ENCODE data around the gene USP21. TPM values are rescaled to one million over a fixed set of nuclear protein-coding genes. Genes with fewer than 3 reads are reported as not detected.

USP21 gene
- total and polyA plus RNA-seq, 7 experiments from 2014 or later: 15.2 to 66.0 (median 38.0) TPM

DNA sequence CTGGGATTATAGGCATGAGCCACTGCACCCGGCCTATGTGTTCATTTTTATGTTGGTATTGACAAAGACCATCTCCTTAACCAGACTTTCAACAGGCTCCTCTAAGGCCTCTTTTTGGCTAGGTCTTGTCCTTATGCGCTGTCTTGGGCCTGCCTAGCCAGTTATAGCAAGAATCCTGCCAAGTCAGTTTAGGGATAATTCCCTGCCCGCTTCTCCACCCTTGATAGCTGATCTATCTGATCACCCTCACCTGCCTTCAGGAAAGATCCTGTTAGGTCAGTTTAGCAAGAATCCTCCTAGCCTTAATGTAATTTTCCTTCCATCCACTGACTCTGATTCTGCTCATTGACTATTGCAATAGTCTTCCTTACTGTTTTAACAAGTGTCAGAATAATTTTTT lies 20.4 kb downstream of the USP21 start:
- ChIA-PET POLR2A (interaction anchor here (0.6 to 5.6 kb wide), 7 partner anchors 13 to 202 kb away, joined by 3 to 101 read pairs (median 35); partner anchors contain the start of genes ADAMTS4, NDUFS2, PPOX and TOMM40L), CTCF (interaction anchor here (0.9 to 5.6 kb wide), 7 partner anchors 13 to 203 kb away, joined by 3 to 76 read pairs (median 32); partner anchors contain the start of genes NDUFS2, PPOX and TOMM40L)
- H3K4me1 Mint-ChIP-seq: peaks cover 63 to 90% (median 81%) of the 10 kb centered on the region in 7 donors
- intact Hi-C loops (cut with micrococcal nuclease): no loop called here
- Histone ChIP-seq H3K27me3 (ENCODE audit: control insufficient read depth in 2 of 2, insufficient read depth in 2 of 2, low read length in 2 of 2) (no peaks in the 10 kb centered on the region), H3K4me3 (ENCODE audit: low read length) (no peak overlapping the region), H3K36me3 (ENCODE audit: control insufficient read depth in 2 of 3, insufficient read depth in 3 of 3, low read length in 3 of 3) (peaks cover 0 to 18% (median 0%) of the 10 kb centered on the region in 3 experiments), H3K9me3 (ENCODE audit: control insufficient read depth in 2 of 3, low read length in 3 of 3) (no peaks in the 10 kb centered on the region), H3K4me1 (ENCODE audit: control insufficient read depth in 2 of 2, insufficient read depth in 2 of 2, low read length in 2 of 2) (peaks cover 54 to 63% of the 10 kb centered on the region in 2 donors), H3K27ac (ENCODE audit: low read depth, low read length) (no peak overlapping the region)
- peaks cover 0 to 10% (median 6%) of the 10 kb centered on the region in 5 donors for H3K36me3 Mint-ChIP-seq
- DNase-seq (no peak), ATAC-seq (no peak)
- H3K9me3 Mint-ChIP-seq: peaks cover 0 to 2% (median 0%) of the 10 kb centered on the region in 11 donors
- H3K27me3 Mint-ChIP-seq: no peaks in the 10 kb centered on the region
- H3K27ac Mint-ChIP-seq: peak overlapping the region in 6 of 9 donors; percentile 50 to 99 (median 98)
- H3K4me3 Mint-ChIP-seq: peak overlapping the region in 3 of 10 donors; percentile 26 to 89 (median 47)

DNA sequence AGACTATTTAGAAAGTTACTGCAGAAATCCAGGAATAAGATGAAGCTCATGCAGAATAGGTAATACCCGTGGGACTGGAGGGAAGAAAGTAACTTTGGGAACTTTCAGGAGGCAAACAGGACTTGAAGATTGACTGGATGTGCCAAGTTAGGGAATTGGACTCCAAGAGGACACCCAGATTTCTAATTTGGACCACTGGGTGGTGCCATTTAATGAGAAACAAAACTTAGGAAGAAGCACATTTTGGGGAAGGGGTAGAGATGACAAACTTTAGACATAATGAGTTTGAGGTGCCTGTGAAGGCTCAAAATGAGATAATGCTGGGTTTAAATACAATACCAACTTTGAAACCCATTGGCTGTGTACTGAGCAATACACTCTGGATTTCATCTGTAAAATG lies 21.3 kb downstream of the USP21 start:
- ATAC-seq (no peak), DNase-seq (no peak)
- Histone ChIP-seq H3K27me3 (ENCODE audit: control insufficient read depth in 2 of 2, insufficient read depth in 2 of 2, low read length in 2 of 2) (no peaks in the 10 kb centered on the region), H3K27ac (ENCODE audit: low read depth, low read length) (no peak overlapping the region), H3K4me1 (ENCODE audit: control insufficient read depth in 2 of 2, insufficient read depth in 2 of 2, low read length in 2 of 2) (peaks cover 55 to 67% of the 10 kb centered on the region in 2 donors), H3K4me3 (ENCODE audit: low read length) (no peak overlapping the region), H3K9me3 (ENCODE audit: control insufficient read depth in 2 of 3, low read length in 3 of 3) (no peaks in the 10 kb centered on the region), H3K36me3 (ENCODE audit: control insufficient read depth in 2 of 3, insufficient read depth in 3 of 3, low read length in 3 of 3) (peaks cover 0 to 9% (median 0%) of the 10 kb centered on the region in 3 experiments)
- ChIA-PET CTCF (interaction anchor here (0.7 to 5.6 kb wide), 9 partner anchors 12 to 202 kb away, joined by 3 to 76 read pairs (median 13); partner anchors contain the start of genes NDUFS2, PPOX and TOMM40L), POLR2A (interaction anchor here (0.7 to 5.6 kb wide), 11 partner anchors 8 to 201 kb away, joined by 3 to 101 read pairs (median 10); partner anchors contain the start of genes ADAMTS4, DEDD, NDUFS2 and PPOX)
- H3K4me1 Mint-ChIP-seq: peaks cover 60 to 90% (median 79%) of the 10 kb centered on the region in 7 donors
- intact Hi-C loops (cut with micrococcal nuclease): no loop called here
- H3K27me3 Mint-ChIP-seq: no peaks in the 10 kb centered on the region
- peak overlapping the region; percentile 1 to 89 (median 48) for H3K4me3 Mint-ChIP-seq
- H3K27ac Mint-ChIP-seq: peak overlapping the region; percentile 80 to 99 (median 93)
- H3K36me3 Mint-ChIP-seq: peaks cover 0 to 4% (median 0%) of the 10 kb centered on the region in 5 donors
- H3K9me3 Mint-ChIP-seq: peaks cover 0 to 2% (median 0%) of the 10 kb centered on the region in 11 donors

GRCh38 chr1:161182214-161182613 lies 22.9 kb downstream of the USP21 start:
- Mint-ChIP-seq H3K27ac (peak overlapping the region; percentile 91 to 99 (median 96)), H3K4me3 (peak overlapping the region; percentile 52 to 89 (median 80)), H3K36me3 (peaks cover 0 to 8% (median 0%) of the 10 kb centered on the region in 5 donors), H3K4me1 (peaks cover 60 to 90% (median 82%) of the 10 kb centered on the region in 7 donors), H3K27me3 (no peaks in the 10 kb centered on the region), H3K9me3 (peaks cover 0 to 2% (median 0%) of the 10 kb centered on the region in 11 donors)
- H3K4me3 ChIP-seq (ENCODE audit: low read length): peak overlapping the region; percentile 43
- ATAC-seq (peak; percentile 46), DNase-seq (peak in 8 of 9 donors; percentile 49 to 74 (median 58))
- ChIA-PET CTCF (interaction anchor here (0.6 to 5.6 kb wide), 12 partner anchors 10 to 707 kb away, joined by 3 to 76 read pairs (median 8); partner anchors contain the start of genes NDUFS2, PPOX and TOMM40L), POLR2A (interaction anchor here (0.5 to 5.6 kb wide), 21 partner anchors 11 to 200 kb away, joined by 3 to 101 read pairs (median 7); partner anchors contain the start of genes ADAMTS4, ARHGAP30, NDUFS2 and PPOX)
- intact Hi-C loops (cut with micrococcal nuclease): loop anchor here (1.0 kb wide), 3 partner anchors 10 to 200 kb away; partner anchors contain the start of gene PPOX (in 1 of the 2)
- no peaks in the 10 kb centered on the region for H3K9me3 ChIP-seq (ENCODE audit: control insufficient read depth in 2 of 3, low read length in 3 of 3)
- no peaks in the 10 kb centered on the region for H3K27me3 ChIP-seq (ENCODE audit: control insufficient read depth in 2 of 2, insufficient read depth in 2 of 2, low read length in 2 of 2)
- peaks cover 0 to 2% (median 0%) of the 10 kb centered on the region in 3 experiments for H3K36me3 ChIP-seq (ENCODE audit: control insufficient read depth in 2 of 3, insufficient read depth in 3 of 3, low read length in 3 of 3)
- H3K27ac ChIP-seq (ENCODE audit: low read depth, low read length): peak overlapping the region; percentile 67
- peaks cover 60 to 71% of the 10 kb centered on the region in 2 donors for H3K4me1 ChIP-seq (ENCODE audit: control insufficient read depth in 2 of 2, insufficient read depth in 2 of 2, low read length in 2 of 2)

GRCh38 chr1:161185282-161185682 lies 26.0 kb downstream of the USP21 start:
- peaks cover 0 to 10% (median 0%) of the 10 kb centered on the region in 5 donors for H3K36me3 Mint-ChIP-seq
- POLR2A ChIA-PET: interaction anchor here (0.6 to 29.1 kb wide), 16 partner anchors 8 to 540 kb away, joined by 3 to 508 read pairs (median 5); partner anchors contain the start of genes ADAMTS4, APOA2, ARHGAP30 and FCER1G
- H3K4me3 ChIP-seq (ENCODE audit: low read length): peak overlapping the region; percentile 24

GRCh38 chr1:161185732-161186311 lies 26.5 kb downstream of the USP21 start:
- no peaks in the 10 kb centered on the region for H3K27me3 ChIP-seq (ENCODE audit: control insufficient read depth in 2 of 2, insufficient read depth in 2 of 2, low read length in 2 of 2)
- H3K4me3 Mint-ChIP-seq: peak overlapping the region; percentile 76 to 89 (median 84)
- H3K27ac ChIP-seq (ENCODE audit: low read depth, low read length): peak overlapping the region; percentile 65
- H3K9me3 ChIP-seq (ENCODE audit: control insufficient read depth in 2 of 3, low read length in 3 of 3): no peaks in the 10 kb centered on the region
- POLR2A ChIA-PET: interaction anchor here (0.6 to 29.1 kb wide), 21 partner anchors 8 to 540 kb away, joined by 3 to 508 read pairs (median 5); partner anchors contain the start of genes ADAMTS4, APOA2, ARHGAP30 and FCER1G
- intact Hi-C loops (cut with micrococcal nuclease): loop anchor here (1.0 kb wide), 7 partner anchors 9 to 54 kb away; partner anchors contain the start of genes NDUFS2 (in 2 of the 2), B4GALT3 (in 1 of the 2), DEDD (in 1 of the 2) and PPOX (in 1 of the 2)
- H3K36me3 Mint-ChIP-seq: peaks cover 0 to 10% (median 0%) of the 10 kb centered on the region in 5 donors
- DNase-seq (peak in 1 of 9 donors; percentile 16), ATAC-seq (peak; percentile 44)
- no peaks in the 10 kb centered on the region for H3K36me3 ChIP-seq (ENCODE audit: control insufficient read depth in 2 of 3, insufficient read depth in 3 of 3, low read length in 3 of 3)
- CTCF ChIA-PET: interaction anchor here (0.6 to 1.9 kb wide), 8 partner anchors 9 to 123 kb away, joined by 3 to 7 read pairs (median 4); partner anchors contain the start of genes NDUFS2, PPOX and TOMM40L
- H3K9me3 Mint-ChIP-seq: peaks cover 0 to 2% (median 0%) of the 10 kb centered on the region in 11 donors
- peaks cover 60 to 85% (median 75%) of the 10 kb centered on the region in 7 donors for H3K4me1 Mint-ChIP-seq
- H3K4me1 ChIP-seq (ENCODE audit: control insufficient read depth in 2 of 2, insufficient read depth in 2 of 2, low read length in 2 of 2): peaks cover 71 to 76% of the 10 kb centered on the region in 2 donors
- H3K27ac Mint-ChIP-seq: peak overlapping the region; percentile 92 to 99 (median 97)
- H3K27me3 Mint-ChIP-seq: no peaks in the 10 kb centered on the region
- peak overlapping the region; percentile 22 for H3K4me3 ChIP-seq (ENCODE audit: low read length)

More at GRCh38 chr1:161185282-161185682, 26.0 kb downstream of the USP21 start:
- Mint-ChIP-seq H3K27me3 (no peaks in the 10 kb centered on the region), H3K27ac (peak overlapping the region; percentile 92 to 99 (median 97)), H3K9me3 (peaks cover 0 to 2% (median 0%) of the 10 kb centered on the region in 11 donors), H3K4me3 (peak overlapping the region; percentile 76 to 89 (median 84)), H3K4me1 (peaks cover 65 to 90% (median 80%) of the 10 kb centered on the region in 7 donors)
- peaks cover 74 to 79% of the 10 kb centered on the region in 2 donors for H3K4me1 ChIP-seq (ENCODE audit: control insufficient read depth in 2 of 2, insufficient read depth in 2 of 2, low read length in 2 of 2)
- H3K9me3 ChIP-seq (ENCODE audit: control insufficient read depth in 2 of 3, low read length in 3 of 3): no peaks in the 10 kb centered on the region
- DNase-seq (peak; percentile 38 to 92 (median 87)), ATAC-seq (peak; percentile 88)
- no peaks in the 10 kb centered on the region for H3K36me3 ChIP-seq (ENCODE audit: control insufficient read depth in 2 of 3, insufficient read depth in 3 of 3, low read length in 3 of 3)
- CTCF ChIA-PET: interaction anchor here (0.6 to 1.9 kb wide), 5 partner anchors 9 to 124 kb away, joined by 3 to 7 read pairs (median 5); partner anchors contain the start of genes PPOX and TOMM40L
- intact Hi-C loops (cut with micrococcal nuclease): loop anchor here (1.0 kb wide), 7 partner anchors 8 to 53 kb away; partner anchors contain the start of genes NDUFS2 (in 2 of the 2), B4GALT3 (in 1 of the 2), DEDD (in 1 of the 2) and PPOX (in 1 of the 2)
- peak overlapping the region; percentile 65 for H3K27ac ChIP-seq (ENCODE audit: low read depth, low read length)
- H3K27me3 ChIP-seq (ENCODE audit: control insufficient read depth in 2 of 2, insufficient read depth in 2 of 2, low read length in 2 of 2): no peaks in the 10 kb centered on the region
